GM12892 (cell line): Measurements from ENCODE around the gene FGF18.

ENCODE experiments used
- POLR2A ChIP-seq: IDR thresholded peaks from 2 replicates; pipeline ENCODE4 v1.6.1; 2011; ENCODE audit warnings: low read depth, low read length, control low read depth
- POLR2AphosphoS5 ChIP-seq: IDR thresholded peaks from 2 replicates; pipeline ENCODE4 v1.6.1; 2011; ENCODE audit warnings: low read depth, low read length, control low read depth

DNA sequence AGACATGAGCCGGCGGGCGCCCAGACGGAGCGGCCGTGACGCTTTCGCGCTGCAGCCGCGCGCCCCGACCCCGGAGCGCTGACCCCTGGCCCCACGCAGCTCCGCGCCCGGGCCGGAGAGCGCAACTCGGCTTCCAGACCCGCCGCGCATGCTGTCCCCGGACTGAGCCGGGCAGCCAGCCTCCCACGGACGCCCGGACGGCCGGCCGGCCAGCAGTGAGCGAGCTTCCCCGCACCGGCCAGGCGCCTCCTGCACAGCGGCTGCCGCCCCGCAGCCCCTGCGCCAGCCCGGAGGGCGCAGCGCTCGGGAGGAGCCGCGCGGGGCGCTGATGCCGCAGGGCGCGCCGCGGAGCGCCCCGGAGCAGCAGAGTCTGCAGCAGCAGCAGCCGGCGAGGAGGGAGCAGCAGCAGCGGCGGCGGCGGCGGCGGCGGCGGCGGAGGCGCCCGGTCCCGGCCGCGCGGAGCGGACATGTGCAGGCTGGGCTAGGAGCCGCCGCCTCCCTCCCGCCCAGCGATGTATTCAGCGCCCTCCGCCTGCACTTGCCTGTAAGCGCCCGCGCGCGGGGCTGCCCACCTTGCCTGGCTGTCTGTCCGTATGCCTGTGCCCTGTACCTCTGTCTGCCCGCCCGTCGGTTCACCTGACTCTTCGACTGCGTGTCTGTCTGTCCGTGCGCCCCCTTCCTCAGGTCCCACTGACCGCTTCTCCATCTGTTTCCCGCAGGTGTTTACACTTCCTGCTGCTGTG is 412 bp downstream of the FGF18 start:
- TF ChIP-seq POLR2AphosphoS5: no peak
- no peak for TF ChIP-seq POLR2A
